GM12873 (cell line): ENCODE data around the gene CHRD.

Source experiments
- TF ChIP-seq, protein P1 (sequence below): IDR thresholded peaks from 2 replicates; pipeline ENCODE4 v1.5.1; 2012; ENCODE audit warnings: low read depth, mild to moderate bottlenecking, moderate library complexity, low read length, control low read depth; ENCODE audit not compliant: insufficient read depth; ENCODE audit errors: missing control alignments

CHRD gene

DNA sequence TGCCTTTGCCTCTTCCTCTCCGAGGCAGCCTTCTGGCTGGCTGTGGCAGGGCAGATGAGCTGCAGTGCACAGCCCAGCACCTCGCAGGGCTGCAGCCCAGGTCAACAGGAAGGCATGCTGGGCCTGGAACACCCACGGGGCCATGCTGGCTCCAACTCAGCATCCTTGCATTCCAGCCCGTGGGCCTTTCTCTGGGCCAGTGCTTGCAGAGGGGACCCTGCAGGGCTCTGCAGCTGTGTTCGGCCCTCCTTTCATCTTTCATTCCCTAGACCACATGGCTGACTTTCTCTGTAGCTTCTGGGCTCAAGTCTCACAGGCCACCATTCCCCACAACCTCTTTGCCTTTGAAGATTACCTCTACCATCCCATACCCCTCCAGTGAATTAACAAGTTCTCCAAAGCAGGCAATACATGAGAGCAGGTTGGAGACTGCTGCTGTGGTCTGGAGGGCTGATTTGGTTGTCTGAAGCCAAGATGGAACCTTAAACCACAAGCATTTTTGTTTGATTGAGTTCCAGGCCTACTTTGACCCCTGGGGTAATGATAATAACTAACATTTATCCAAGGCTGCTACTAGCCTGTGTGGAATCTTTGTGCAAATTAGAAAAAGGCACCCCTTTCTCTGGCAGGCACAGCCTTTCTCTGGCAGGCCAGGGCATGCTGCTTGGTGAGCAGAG is 36.5 kb upstream of the CHRD start:
- TF ChIP-seq, protein P1, sequence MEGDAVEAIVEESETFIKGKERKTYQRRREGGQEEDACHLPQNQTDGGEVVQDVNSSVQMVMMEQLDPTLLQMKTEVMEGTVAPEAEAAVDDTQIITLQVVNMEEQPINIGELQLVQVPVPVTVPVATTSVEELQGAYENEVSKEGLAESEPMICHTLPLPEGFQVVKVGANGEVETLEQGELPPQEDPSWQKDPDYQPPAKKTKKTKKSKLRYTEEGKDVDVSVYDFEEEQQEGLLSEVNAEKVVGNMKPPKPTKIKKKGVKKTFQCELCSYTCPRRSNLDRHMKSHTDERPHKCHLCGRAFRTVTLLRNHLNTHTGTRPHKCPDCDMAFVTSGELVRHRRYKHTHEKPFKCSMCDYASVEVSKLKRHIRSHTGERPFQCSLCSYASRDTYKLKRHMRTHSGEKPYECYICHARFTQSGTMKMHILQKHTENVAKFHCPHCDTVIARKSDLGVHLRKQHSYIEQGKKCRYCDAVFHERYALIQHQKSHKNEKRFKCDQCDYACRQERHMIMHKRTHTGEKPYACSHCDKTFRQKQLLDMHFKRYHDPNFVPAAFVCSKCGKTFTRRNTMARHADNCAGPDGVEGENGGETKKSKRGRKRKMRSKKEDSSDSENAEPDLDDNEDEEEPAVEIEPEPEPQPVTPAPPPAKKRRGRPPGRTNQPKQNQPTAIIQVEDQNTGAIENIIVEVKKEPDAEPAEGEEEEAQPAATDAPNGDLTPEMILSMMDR = no peak

DNA sequence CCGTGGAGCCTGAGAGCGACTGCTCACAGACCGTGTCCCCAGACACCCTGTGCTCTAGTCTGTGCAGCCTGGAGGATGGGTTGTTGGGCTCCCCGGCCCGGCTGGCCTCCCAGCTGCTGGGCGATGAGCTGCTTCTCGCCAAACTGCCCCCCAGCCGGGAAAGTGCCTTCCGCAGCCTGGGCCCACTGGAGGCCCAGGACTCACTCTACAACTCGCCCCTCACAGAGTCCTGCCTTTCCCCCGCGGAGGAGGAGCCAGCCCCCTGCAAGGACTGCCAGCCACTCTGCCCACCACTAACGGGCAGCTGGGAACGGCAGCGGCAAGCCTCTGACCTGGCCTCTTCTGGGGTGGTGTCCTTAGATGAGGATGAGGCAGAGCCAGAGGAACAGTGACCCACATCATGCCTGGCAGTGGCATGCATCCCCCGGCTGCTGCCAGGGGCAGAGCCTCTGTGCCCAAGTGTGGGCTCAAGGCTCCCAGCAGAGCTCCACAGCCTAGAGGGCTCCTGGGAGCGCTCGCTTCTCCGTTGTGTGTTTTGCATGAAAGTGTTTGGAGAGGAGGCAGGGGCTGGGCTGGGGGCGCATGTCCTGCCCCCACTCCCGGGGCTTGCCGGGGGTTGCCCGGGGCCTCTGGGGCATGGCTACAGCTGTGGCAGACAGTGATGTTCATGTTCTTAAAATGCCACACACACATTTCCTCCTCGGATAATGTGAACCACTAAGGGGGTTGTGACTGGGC is 35.1 kb upstream of the CHRD start:
- TF ChIP-seq, protein P1 = no peak

DNA sequence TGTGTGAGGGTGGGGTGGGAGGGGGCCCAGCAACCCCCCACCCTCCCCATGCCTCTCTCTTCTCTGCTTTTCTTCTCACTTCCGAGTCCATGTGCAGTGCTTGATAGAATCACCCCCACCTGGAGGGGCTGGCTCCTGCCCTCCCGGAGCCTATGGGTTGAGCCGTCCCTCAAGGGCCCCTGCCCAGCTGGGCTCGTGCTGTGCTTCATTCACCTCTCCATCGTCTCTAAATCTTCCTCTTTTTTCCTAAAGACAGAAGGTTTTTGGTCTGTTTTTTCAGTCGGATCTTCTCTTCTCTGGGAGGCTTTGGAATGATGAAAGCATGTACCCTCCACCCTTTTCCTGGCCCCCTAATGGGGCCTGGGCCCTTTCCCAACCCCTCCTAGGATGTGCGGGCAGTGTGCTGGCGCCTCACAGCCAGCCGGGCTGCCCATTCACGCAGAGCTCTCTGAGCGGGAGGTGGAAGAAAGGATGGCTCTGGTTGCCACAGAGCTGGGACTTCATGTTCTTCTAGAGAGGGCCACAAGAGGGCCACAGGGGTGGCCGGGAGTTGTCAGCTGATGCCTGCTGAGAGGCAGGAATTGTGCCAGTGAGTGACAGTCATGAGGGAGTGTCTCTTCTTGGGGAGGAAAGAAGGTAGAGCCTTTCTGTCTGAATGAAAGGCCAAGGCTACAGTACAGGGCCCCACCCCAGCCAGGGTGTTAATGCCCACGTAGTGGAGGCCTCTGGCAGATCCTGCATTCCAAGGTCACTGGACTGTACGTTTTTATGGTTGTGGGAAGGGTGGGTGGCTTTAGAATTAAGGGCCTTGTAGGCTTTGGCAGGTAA is 34.3 kb upstream of the CHRD start:
- TF ChIP-seq, protein P1 = peak; percentile 57

DNA sequence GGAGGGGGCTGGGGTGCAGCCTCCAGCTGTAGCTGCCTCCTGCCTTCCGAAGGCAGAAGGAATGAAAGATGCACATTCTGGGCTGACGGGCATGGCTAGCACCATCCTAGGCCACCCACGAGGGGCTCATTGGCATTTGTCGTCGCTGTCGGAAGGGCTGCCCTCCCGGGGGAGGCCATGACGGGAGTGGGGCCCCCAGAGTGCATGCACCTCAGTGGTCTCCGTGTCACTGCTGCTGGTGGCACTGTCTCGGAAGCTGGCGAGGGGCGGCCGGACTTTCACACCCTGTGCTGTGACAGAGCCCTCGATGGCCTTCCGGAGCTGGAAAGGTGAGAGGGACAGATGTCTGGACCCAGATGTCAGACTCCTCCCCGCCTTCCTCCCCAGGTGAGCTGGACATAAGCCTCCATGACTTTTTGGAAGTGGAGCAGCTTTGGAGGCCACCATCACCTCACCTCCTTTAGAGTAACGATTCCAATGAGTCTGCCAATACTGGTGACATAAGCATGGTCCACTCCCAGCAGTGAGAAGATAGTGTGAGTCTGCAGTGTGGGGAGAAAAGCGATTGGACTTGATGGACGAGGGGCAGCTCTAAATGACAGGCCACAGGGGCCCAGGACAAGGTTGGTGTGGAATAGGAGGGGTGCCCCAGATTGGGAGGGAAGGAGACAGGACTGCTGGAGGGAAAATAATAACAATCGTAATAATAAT is 33.2 kb upstream of the CHRD start:
- TF ChIP-seq, protein P1 = no peak

DNA sequence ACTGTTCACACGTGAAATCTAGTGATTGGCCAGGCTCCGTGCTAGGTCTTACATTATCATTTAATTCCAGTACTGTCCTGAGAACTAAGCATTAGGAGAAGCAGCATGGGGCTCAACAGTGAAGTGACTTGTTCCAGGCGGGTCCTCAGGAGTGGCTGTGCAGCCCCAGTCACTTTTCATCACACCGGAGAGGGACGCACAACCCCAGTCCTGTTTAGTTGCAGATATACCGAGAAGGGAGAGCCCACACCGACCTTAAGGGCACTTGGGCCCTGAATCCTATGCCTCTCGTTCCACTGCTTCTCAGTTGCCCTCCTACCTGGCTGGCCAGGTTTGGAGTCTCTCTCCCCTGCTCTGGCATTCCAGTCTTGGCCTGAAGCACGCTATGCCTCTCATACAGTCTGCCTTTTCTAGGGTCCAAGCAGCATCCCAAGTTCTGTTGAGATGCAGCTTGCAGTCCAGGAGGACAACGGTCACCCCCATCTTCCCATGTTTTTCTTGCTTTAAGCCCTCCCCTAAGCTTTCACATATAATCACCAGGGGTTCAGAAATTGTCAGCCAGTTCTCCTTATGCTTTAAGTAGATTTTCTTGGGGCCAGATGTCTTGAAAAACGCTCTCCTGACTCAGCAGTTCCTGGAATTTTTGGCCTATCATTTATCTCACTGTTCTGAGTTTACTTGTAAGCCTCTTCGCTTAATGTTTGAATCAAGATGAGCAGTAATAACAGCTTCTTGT is 32.4 kb upstream of the CHRD start:
- TF ChIP-seq, protein P1 = no peak

DNA sequence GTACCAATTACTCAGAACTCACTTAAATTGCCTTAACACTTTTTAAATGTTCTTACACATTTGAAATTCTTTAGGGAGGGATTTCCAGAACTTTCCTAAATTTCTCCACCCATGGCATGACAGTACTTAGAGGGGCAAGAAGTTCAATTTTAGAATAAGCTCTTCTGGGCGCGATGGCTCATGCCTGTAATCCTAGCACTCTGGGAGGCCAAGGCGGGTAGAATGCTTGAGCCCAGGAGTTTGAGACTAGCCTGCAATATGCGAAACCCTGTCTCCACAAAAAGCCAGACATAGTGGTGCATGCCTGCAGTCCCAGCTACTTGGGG is 31.8 kb upstream of the CHRD start:
- TF ChIP-seq, protein P1 = no peak
